Calu3 (cell line): Measurements from ENCODE around the gene NXN. TPM values are rescaled to one million over a fixed set of nuclear protein-coding genes. Genes with fewer than 3 reads are reported as not detected.
"Not testable (repeated sequence)": the region's sequence is repeated elsewhere in the genome, so short reads cannot be mapped to it uniquely, and the experiment has no call there.

Experiments used
- BruUV-seq: library from RNA; stranded (reverse); fragments of 400-500 nt; replicated peaks from 2 replicates; lab custom pipeline; 2021; lab: Mats Ljungman, UMichigan
- CTCF ChIA-PET: fragments of 300-600 bp; sonication (Branson Sonifier 250); formaldehyde crosslinking; loops from one replicate; lab custom pipeline; 2022; ENCODE audit warnings: antibody characterized with exemption; lab: Charles Lee
- DNase-seq: peaks from one replicate; pipeline ENCODE4 v3.0.0; 2022
- H3K27ac Mint-ChIP-seq: one replicate; pipeline ENCODE4 v1.8.0; 2022; ENCODE audit warnings: mixed read lengths; ENCODE audit not compliant: unreplicated experiment
- H3K27me3 Mint-ChIP-seq: one replicate; pipeline ENCODE4 v1.8.0; 2022; ENCODE audit warnings: mixed read lengths; ENCODE audit not compliant: unreplicated experiment
- H3K36me3 Mint-ChIP-seq: one replicate; pipeline ENCODE4 v1.8.0; 2022; ENCODE audit warnings: mild to moderate bottlenecking, moderate library complexity, mixed read lengths; ENCODE audit not compliant: insufficient read depth, unreplicated experiment
- H3K4me1 Mint-ChIP-seq: one replicate; pipeline ENCODE4 v1.8.0; 2022; ENCODE audit warnings: mild to moderate bottlenecking, low read depth, mixed read lengths; ENCODE audit not compliant: unreplicated experiment
- H3K4me3 Mint-ChIP-seq: one replicate; pipeline ENCODE4 v1.8.0; 2022; ENCODE audit warnings: mild to moderate bottlenecking, low read depth, moderate library complexity, mixed read lengths; ENCODE audit not compliant: unreplicated experiment
- H3K9me3 Mint-ChIP-seq: one replicate; pipeline ENCODE4 v1.8.0; 2022; ENCODE audit warnings: low read depth, mixed read lengths; ENCODE audit not compliant: unreplicated experiment
- intact Hi-C: fragments of 100-400 bp; cut with micrococcal nuclease; formaldehyde crosslinking; loops from one replicate; pipeline ENCODE4 v1.10.0; 2022; ENCODE audit not compliant: unreplicated experiment
- total RNA-seq: library from RNA; stranded (reverse); gene quantifications from 2 replicates; pipeline ENCODE4 v1.2.3, GENCODE V29; 2022
- TF ChIP-seq, protein P1 (sequence below): fragments of 200-600 bp; IDR thresholded peaks from one replicate; pipeline ENCODE4 v1.8.0; 2022; ENCODE audit warnings: antibody characterized with exemption; ENCODE audit not compliant: unreplicated experiment

Gene NXN
- total RNA-seq, 1 experiment from 2014 or later = 1.8 TPM

DNA sequence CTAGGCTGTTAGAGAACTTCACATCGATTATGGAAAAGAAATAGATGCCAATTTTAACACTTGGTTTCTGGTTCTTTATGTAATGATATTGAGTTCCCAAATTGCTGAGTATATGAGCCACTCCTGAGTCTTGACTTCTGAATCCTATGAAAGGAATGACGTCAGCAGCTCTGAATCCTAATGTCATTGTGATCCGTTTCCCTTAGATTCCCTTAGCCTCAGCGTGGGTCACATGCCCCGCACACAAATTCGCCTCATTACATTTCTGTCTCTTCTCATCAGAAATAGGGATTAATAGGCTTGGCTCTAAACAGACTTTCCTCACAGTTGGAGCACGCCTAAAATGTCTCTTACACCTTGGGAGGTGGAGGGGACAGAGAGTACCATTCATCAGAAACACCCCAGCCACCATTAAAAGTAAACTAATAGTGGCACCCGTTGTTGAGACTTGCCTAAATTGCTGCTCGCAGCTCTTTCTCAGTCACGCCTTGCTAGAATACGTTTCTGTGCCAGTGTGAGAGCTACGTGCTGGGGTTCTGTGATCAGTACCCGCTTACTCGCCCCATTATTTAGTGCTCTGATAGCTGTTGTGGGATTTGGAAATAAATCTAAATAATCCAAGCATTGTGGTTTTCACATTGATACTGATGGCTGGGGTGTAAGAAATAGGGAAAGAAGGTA, 190.3 kb downstream of the NXN start:
- Mint-ChIP-seq H3K4me1 (no peaks in the 10 kb centered on the region), H3K4me3 (no peak overlapping the region), H3K9me3 (no peaks in the 10 kb centered on the region), H3K36me3 (peaks cover 10% of the 10 kb centered on the region), H3K27me3 (no peaks in the 10 kb centered on the region), H3K27ac (no peak overlapping the region)
- intact Hi-C loops = no loop called here
- BruUV-seq = no TSS peak
- TF ChIP-seq, protein P1, sequence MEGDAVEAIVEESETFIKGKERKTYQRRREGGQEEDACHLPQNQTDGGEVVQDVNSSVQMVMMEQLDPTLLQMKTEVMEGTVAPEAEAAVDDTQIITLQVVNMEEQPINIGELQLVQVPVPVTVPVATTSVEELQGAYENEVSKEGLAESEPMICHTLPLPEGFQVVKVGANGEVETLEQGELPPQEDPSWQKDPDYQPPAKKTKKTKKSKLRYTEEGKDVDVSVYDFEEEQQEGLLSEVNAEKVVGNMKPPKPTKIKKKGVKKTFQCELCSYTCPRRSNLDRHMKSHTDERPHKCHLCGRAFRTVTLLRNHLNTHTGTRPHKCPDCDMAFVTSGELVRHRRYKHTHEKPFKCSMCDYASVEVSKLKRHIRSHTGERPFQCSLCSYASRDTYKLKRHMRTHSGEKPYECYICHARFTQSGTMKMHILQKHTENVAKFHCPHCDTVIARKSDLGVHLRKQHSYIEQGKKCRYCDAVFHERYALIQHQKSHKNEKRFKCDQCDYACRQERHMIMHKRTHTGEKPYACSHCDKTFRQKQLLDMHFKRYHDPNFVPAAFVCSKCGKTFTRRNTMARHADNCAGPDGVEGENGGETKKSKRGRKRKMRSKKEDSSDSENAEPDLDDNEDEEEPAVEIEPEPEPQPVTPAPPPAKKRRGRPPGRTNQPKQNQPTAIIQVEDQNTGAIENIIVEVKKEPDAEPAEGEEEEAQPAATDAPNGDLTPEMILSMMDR = no peak
- DNase-seq = no peak
- CTCF ChIA-PET = no interaction called here

DNA sequence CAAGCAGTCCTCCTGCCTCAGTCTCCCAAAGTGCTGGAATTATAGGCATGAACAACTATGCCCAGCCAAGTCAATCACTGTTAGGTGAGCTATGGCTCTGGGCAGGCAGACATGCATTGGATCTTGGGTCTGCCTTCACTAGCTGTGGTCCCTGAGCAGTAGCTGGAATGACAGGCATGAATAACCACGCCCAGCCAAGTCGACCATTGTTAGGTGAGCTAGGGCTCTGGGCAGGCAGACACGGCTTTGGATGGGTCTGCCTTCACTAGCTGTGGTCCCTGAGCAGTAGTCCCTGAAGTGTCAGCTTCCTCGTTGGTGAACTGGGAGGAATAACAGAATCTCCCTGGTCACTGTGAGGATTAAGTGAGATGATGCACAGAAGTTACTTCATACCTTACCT, 191.0 kb downstream of the NXN start:
- CTCF ChIA-PET = no interaction called here
- no peaks in the 10 kb centered on the region for H3K27me3 Mint-ChIP-seq
- H3K27ac Mint-ChIP-seq = no peak overlapping the region
- H3K36me3 Mint-ChIP-seq = peaks cover 10% of the 10 kb centered on the region
- TF ChIP-seq, protein P1 = no peak
- H3K9me3 Mint-ChIP-seq = no peaks in the 10 kb centered on the region
- no peaks in the 10 kb centered on the region for H3K4me1 Mint-ChIP-seq
- intact Hi-C loops = no loop called here
- BruUV-seq = no TSS peak
- DNase-seq = no peak
- H3K4me3 Mint-ChIP-seq = no peak overlapping the region

DNA sequence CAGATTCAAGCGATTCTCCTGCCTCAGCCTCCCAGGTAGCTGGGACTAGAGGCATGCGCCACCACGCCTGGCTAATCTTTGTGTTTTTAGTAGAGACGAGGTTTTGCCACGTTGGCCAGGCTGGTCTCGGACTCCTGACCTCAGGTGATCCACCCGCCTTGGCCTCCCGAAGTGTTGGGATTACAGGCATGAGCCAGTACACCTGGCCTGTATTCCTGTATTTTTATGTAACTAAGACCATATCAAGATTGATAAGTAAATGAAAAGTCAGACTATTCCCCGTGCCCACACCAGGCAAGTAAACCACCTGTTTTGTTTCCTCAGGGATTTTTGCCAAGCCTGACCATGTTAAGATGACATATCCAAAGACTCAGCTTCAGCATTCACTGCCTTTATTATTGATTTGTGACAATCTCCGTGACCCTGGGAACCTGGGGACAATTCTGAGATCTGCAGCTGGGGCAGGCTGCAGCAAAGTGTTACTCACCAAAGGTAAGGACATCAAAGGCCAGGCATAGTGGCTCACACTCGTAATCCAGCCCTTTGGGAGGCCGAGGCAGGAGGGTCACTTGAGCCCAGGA, 191.8 kb downstream of the NXN start:
- Mint-ChIP-seq H3K9me3 (no peaks in the 10 kb centered on the region), H3K36me3 (peaks cover 19% of the 10 kb centered on the region), H3K4me3 (no peak overlapping the region), H3K4me1 (no peaks in the 10 kb centered on the region), H3K27ac (no peak overlapping the region), H3K27me3 (no peaks in the 10 kb centered on the region)
- CTCF ChIA-PET = no interaction called here
- TF ChIP-seq, protein P1 = no peak
- DNase-seq = no peak
- BruUV-seq = no TSS peak
- intact Hi-C loops = no loop called here

DNA sequence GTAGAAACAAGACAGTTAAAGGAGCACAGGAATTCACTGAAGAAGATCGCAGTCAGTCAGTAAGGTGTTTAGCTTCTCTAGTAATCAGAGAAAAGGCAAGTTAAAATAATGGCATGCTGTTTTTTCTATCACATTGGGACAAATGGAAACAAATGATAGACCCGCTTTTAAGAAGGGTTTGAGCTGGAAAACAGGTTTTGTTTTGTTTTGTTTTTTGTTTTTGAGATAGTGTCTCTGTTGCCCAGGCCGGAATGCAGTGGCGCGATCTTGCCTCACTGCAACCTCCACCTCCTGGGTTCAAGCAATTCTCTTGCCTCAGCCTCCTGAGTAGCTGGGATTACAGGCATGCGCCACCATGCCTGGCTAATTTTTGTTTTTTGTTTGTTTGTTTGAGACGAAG, 193.7 kb downstream of the NXN start:
- BruUV-seq, H3K4me3 Mint-ChIP-seq, H3K9me3 Mint-ChIP-seq, H3K27me3 Mint-ChIP-seq, intact Hi-C loops, H3K4me1 Mint-ChIP-seq, CTCF ChIA-PET, DNase-seq, H3K27ac Mint-ChIP-seq: not testable (repeated sequence)
- H3K36me3 Mint-ChIP-seq = peaks cover 37% of the 10 kb centered on the region

- no peaks in the 10 kb centered on the region for H3K9me3 Mint-ChIP-seq
- H3K4me3 Mint-ChIP-seq = no peak overlapping the region
- intact Hi-C loops = no loop called here
- TF ChIP-seq, protein P1 = no peak
- peaks cover 27% of the 10 kb centered on the region for H3K36me3 Mint-ChIP-seq
- no peak overlapping the region for H3K27ac Mint-ChIP-seq
- no peaks in the 10 kb centered on the region for H3K27me3 Mint-ChIP-seq
- CTCF ChIA-PET = no interaction called here
- BruUV-seq = no TSS peak
- no peak for DNase-seq
- no peaks in the 10 kb centered on the region for H3K4me1 Mint-ChIP-seq
Observed at GRCh38 chr17:784143-784542, 195.4 kb downstream of the NXN start.
